GM12892 (cell line): ENCODE results near the gene HERC3.

Experiments used
- POLR2A ChIP-seq: IDR thresholded peaks from 2 replicates; pipeline ENCODE4 v1.6.1; 2011; ENCODE audit warnings: low read depth, low read length, control low read depth
- POLR2AphosphoS5 ChIP-seq: IDR thresholded peaks from 2 replicates; pipeline ENCODE4 v1.6.1; 2011; ENCODE audit warnings: low read depth, low read length, control low read depth
- TAF1 ChIP-seq: IDR thresholded peaks from 2 replicates; pipeline ENCODE4 v1.6.1; 2011; ENCODE audit warnings: low read depth, mild to moderate bottlenecking, control low read depth, low read length, borderline replicate concordance

DNA sequence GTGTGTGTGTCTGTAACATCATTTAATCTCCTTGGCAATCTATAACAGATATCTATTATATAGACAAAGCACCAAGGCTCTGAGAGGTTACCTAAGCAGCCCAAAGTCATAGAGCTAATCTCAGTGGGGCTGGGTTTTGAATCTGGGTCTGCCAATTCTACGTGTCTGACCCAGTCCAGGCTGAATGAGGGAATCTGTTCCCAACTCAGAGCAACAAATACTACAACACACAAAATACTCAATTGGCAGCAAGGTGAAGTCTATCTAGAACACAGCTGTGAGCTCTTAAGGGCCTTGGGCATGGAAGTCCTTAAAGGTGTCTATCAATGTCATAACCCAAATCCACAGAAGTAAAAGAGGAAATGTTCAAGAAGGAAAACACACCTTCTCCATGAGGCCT is 152.9 kb downstream of the HERC3 start:
- TF ChIP-seq POLR2AphosphoS5 (no peak), POLR2A (no peak), TAF1 (no peak)
